ENCODE measurements around the gene CLEC2D.
"Not testable (repeated sequence)": the region's sequence is repeated elsewhere in the genome, so short reads cannot be mapped to it uniquely, and the experiment has no call there.

CLEC2D gene

DNA sequence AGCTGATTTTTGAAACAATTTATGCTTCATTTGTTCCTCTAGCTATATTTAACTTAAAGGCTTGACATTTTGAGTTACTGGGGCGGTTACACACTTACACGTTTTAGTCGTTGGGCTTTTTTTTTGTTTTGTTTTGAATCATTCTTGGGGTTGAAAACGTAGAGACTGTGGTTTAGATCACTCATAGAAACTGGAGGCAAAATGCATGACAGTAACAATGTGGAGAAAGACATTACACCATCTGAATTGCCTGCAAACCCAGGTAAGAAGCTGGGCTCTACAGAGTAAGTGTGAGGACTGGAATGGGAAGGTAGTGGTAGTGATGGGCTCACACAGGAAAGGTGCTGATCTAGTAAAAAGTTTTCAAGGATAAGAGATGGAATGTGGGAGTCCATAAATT, at the start of gene CLEC2D:
CLEC2D (plus strand) TSS at position 180 of the 400 bp plus-strand sequence; CDS start at position 202, 22 bp downstream.
- no peak for DNase-seq

DNA sequence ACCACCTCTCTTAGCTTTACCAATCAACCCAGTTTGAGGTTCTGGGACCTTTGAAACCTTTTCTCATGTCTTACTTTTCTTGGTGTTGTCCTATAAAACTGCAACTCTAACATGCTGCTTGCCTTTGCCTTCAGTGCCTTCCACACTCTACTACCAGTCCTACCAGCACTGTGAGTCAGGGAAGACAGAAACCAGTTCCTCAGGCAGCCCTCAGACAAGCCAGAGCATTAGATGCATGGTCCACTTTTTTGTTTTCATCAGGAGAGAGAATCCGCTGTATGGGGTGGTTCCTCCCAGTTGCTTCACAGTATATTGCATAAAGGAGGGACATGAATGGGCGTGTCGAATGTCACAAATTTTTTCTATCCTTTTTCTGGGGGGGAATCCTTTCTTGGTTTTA, 44.5 kb upstream of the CLEC2D start:
- no peak for DNase-seq

GRCh38 chr12:9626291-9626690, 43.2 kb upstream of the CLEC2D start:
- DNase-seq = no peak

DNA sequence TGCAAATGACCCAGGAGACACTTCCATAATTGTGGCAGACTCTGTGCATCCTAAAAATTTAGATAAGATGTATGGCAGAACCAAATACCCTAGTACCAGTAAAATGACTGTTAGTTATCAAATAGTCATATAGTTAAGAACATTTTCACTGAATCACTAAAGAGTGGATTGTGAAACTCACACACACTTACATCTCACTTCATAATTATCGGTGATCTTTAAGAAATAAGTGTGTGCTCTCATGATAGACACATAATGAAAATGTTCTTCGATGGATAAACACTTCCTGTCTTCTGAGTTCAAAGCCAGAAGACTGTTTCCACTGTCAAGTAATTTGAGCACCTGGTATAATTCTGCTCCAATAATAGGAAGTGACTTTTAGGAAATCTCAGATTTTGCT, 42.7 kb upstream of the CLEC2D start:
- DNase-seq = no peak

GRCh38 chr12:9632766-9633165, 36.7 kb upstream of the CLEC2D start:
- DNase-seq = no peak

DNA sequence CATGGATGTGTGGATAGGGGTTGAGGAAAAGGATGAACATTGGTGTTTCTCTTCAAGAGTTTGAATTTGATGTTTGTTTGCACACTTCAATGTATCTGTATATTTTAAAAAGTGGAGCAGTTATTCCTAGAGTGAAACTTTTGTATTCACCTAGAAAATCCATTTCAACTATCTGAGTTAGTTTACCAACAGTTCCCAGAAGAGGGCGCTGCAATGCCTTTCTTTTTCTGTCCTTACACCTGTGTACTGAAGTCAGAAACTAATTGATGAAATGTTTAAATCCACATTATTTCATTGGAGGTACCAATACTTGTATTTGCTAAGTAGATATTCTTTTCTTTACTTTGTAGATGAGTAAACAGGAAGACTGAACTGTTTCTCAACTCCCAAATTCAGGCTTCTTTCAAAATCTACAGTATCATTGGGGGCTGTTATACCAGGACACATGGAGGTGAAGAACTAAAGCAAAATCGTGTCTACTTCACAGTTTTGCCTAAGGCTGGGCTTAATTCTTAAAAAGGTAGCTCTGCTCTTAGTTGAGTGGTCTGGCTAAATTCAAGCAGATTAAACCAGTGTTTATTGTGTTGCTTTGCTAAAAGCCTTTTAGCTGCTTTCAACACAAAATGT, 35.2 kb upstream of the CLEC2D start:
- peak; percentile 16 to 18 for DNase-seq

- DNase-seq = no peak
Measured at GRCh38 chr12:9634969-9635754, 34.4 kb upstream of the CLEC2D start.

GRCh38 chr12:9636150-9636850, 33.2 kb upstream of the CLEC2D start:
- no peak for DNase-seq

GRCh38 chr12:9636851-9637206, 32.7 kb upstream of the CLEC2D start:
- no peak for DNase-seq

- DNase-seq = no peak
Measured at GRCh38 chr12:9640024-9640423, 29.5 kb upstream of the CLEC2D start.

DNA sequence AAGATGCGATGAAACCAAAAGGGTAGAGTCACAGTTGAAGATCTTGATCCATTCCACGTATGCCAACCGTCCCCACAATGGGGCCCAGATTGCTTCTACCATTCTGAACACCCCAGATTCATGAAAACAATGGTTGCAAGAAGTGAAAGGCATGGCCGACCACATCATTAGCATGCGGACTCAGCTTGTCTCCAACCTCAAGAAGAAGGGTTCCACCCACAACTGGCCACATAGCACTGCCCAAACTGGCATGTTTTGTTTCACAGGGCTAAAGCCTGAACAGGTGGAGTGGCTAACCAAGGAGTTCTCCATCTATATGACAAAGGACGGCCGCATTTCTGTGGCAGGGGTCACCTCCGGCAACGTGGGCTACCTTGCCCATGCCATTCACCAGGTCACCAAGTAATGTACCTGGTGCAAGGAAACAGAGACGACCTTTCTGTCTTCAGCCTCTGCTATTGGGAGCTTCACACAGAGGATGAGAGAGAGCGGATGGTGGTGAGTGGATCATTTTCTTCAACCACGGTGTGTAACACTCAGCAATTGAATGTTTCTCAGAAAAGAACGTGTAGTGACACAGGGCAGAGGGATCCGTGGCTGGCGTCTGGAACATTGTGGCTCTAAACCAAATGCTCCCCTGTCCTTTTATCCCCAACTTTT, 26.8 kb upstream of the CLEC2D start:
- DNase-seq = no peak

- no peak for DNase-seq
Measured at GRCh38 chr12:9643266-9643660, 26.2 kb upstream of the CLEC2D start.

GRCh38 chr12:9644985-9645551, 24.4 kb upstream of the CLEC2D start:
- not testable (repeated sequence) for DNase-seq

GRCh38 chr12:9646794-9647781, 22.4 kb upstream of the CLEC2D start:
- DNase-seq = no peak

DNA sequence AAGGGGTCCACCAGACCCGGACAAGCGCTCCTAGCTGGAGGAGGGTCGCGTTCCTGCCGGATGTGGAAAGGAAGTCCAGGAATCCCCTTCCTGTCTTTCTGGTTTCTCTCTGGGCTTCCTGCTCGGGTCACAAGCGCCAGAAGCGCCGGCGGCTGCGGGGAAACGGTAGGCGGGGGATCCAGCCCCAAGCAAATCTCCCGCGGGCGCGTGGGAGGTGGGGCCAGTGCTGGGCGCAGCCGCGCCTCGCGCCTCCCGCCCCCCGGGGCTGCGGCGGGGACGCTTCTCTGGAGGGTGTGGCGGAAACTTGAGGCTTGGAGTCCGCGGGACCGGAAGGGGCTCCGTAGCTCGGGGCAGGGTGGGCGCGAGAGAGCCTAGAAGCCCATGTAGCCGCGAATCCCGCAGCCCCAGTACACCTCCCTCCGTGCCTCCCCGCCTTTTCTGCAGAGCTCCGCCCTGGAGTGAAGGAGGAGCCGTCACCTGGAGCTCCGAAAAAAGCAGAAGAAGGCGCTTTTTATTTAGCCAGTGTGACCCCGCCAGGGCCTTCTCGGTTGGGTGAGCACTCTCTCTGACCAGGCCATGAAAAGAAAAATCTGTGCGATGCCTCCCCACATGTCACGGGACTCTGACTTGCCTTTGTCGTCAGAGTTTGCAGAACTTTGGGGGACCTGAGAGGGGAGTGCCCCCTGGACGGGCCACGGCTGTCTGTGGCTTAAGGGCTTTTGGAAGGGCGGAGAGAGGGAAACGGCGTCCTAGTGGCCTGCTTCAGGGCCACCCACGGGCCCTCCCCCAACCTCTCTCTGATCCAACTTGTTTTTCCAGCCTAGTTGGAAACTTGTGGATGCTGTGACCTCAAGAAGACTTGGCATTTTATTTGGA, 21.4 kb upstream of the CLEC2D start:
- peak; percentile 64 to 79 for DNase-seq

DNA sequence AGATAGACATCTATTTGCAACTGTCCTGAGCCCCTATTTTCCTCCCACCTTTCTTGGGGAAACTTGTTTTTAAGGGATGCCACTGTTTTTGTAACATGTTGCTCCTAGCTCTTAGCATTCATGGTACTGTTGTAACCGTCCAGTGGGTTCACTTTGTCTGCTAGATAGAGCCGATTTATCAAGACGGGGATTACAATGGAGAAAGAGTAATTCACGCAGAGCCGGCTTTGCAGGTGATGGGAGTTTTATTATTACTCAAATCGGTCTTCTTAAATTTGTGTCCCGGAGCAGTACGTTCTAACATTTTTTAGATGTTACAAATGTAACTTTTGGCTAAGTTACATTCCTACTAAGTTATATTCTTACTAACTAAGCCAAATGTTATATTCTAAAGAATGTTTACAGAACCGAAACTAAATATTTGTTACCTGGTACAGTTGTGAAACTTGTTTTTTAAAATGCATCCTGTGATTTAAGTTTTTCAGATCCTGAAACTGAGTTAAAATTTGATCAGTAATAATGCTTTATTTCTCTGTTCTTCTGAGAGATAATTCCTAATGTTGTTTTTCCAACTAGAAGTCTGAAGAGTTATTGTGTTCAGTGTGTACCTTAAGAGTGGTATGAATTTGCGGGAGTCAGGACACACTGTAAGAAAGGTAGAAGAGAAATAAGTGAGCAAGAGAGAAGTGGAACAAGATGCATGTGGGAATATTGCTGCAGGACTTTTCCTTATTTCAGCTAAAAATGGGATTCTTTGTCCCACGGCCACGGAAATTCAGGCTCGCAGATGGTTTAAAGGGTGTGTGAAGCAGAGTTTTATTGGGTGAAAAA, 20.6 kb upstream of the CLEC2D start:
- DNase-seq = no peak

DNA sequence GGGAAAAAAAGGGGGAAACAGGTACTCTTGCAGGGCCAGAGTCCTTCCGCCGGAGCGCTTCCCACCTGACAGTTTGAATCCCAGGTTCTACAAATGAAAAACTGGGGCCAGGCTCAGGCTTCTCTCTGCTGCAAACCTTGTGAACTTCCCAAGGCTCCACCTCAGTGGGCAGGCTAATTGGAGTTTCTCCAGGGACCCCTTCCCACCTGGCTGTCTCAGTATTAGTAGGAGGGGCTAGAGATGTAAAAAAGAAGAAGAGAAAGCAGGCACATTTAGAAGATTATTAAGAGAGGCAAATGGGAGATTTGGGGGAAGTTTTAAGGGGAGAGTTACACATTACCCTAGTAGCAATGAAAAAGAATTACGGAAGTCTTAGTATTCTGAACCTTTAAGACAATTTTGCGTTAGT, 20.0 kb upstream of the CLEC2D start:
- DNase-seq = no peak

GRCh38 chr12:9650151-9650576, 19.3 kb upstream of the CLEC2D start:
- DNase-seq = no peak

DNA sequence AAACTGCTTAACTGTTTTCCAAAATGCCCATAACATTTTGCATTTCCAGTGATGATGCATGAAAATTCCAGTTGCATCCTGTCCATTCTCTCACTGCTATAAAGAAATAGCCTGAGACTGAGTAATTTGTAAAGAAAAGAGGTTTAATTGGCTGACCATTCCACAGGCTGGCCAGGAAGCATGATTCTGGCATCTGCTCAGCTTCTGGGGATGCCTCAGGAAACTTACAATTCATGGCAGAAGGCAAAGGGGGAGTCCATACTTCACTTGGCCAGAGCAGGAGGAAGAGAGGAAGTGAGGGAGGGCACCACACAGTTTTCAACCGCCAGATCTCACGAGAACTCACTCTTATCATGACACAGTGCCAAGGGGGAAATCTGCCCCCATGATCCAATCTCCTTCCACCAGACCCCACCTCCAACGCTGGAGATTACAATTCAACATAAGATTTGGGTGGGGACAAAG, 18.2 kb upstream of the CLEC2D start:
- no peak for DNase-seq

GRCh38 chr12:9660046-9660445, 9.5 kb upstream of the CLEC2D start:
- DNase-seq = no peak
